Nucleus accumbens (tissue), 56 donors: Measurements from ENCODE around the gene OTOG.
A peak's percentile ranks its signal among the peaks of the same experiment; 100 is the strongest.

Experiments used
- DNase-seq, 56 donors: peaks; one replicate each; lab custom pipeline; 2025; lab: John Stamatoyannopoulos, UW

OTOG gene

GRCh38 chr11:17519061-17519885, 27.8 kb upstream of the OTOG start:
- DNase-seq = peak in 33 of 56 donors; percentile 8 to 67 (median 30)

- no peak for DNase-seq
These were observed 25.8 kb upstream of the OTOG start for GRCh38 chr11:17521106-17521900.

GRCh38 chr11:17522655-17523054, 24.4 kb upstream of the OTOG start:
- no peak for DNase-seq

GRCh38 chr11:17524221-17524620, 22.8 kb upstream of the OTOG start:
- no peak for DNase-seq

- DNase-seq = no peak
These were observed 21.5 kb upstream of the OTOG start for GRCh38 chr11:17525570-17525969.

- peak in 4 of 56 donors; percentile 8 to 37 (median 22) for DNase-seq
These were observed 20.7 kb upstream of the OTOG start for GRCh38 chr11:17526326-17526725.

- no peak for DNase-seq
These were observed 20.0 kb upstream of the OTOG start for GRCh38 chr11:17526931-17527627.

GRCh38 chr11:17527628-17527995, 19.4 kb upstream of the OTOG start:
- DNase-seq = no peak

- DNase-seq = peak in 48 of 56 donors; percentile 9 to 78 (median 52)
These were observed 18.8 kb upstream of the OTOG start for GRCh38 chr11:17528181-17528691.

GRCh38 chr11:17528906-17529843, 17.9 kb upstream of the OTOG start:
- peak in 7 of 56 donors; percentile 9 to 27 (median 13) for DNase-seq

- peak in 24 of 56 donors; percentile 11 to 73 (median 26) for DNase-seq
These were observed 17.2 kb upstream of the OTOG start for GRCh38 chr11:17529844-17530185.

GRCh38 chr11:17531071-17531600, 15.9 kb upstream of the OTOG start:
- no peak for DNase-seq

GRCh38 chr11:17531636-17532113, 15.4 kb upstream of the OTOG start:
- peak in 2 of 56 donors; percentile 9 to 13 for DNase-seq

GRCh38 chr11:17532784-17533183, 14.3 kb upstream of the OTOG start:
- no peak for DNase-seq

- no peak for DNase-seq
These were observed 13.7 kb upstream of the OTOG start for GRCh38 chr11:17533341-17533740.

- DNase-seq = no peak
These were observed 13.2 kb upstream of the OTOG start for GRCh38 chr11:17533778-17534415.

- peak in 2 of 56 donors; percentile 13 to 22 for DNase-seq
These were observed 11.6 kb upstream of the OTOG start for GRCh38 chr11:17535488-17535887.

GRCh38 chr11:17537261-17537660, 9.8 kb upstream of the OTOG start:
- no peak for DNase-seq

- no peak for DNase-seq
These were observed 9.0 kb upstream of the OTOG start for GRCh38 chr11:17538054-17538453.
